ENCODE data around the gene SHANK2. TPM values are rescaled to one million over a fixed set of nuclear protein-coding genes. Genes with fewer than 3 reads are reported as not detected.

SHANK2 gene
- total RNA-seq, 4 donors from 2014 or later = 26.2 to 95.5 (median 45.1) TPM

DNA sequence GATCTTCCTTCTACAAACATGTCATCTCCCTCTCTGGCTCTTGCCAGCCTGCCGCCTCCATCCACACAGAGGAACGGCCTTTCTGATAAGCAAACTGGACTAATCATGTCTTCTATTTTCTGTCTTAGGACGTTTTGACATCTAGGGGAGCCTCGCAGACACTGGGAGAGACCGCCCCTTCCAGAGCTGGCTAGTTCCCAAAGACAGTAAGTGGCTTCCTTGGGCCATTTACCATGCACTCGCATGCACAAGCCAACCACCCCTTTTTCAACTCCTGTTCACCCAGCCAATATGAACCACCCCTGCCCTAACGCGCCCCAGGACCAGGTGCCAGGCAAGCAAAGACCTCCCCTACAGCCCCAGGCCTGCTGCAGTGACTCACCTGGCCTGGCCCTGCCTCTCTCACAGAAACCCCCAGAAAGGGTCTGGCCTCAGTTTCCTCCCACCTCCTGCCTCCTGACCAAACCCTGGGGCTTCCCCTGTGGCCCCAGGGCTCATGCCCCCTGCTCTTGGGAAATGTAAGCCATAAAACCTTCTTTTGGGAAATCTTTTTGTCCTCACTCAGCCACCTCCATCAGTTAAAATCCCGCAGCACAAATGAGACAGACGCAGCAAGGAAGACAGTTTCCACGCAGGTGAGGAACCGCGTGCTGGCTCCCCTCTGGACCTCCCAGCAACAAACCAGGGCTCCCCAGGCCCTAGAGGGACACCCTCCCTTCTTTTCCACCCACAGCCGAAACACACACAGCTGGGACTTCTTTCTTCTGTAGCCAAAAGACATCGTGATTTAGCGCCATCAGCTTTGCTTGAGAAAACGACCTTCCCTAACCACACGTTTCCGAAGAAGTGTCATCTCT is 38.5 kb downstream of the SHANK2 start:
- Histone ChIP-seq H3K27me3 (no peaks in the 10 kb centered on the region), H3K36me3 (no peaks in the 10 kb centered on the region), H3K27ac (no peak overlapping the region), H3K4me3 (no peak overlapping the region), H3K4me1 (no peaks in the 10 kb centered on the region), H3K9me3 (no peaks in the 10 kb centered on the region)
- intact Hi-C loops (cut with DNase I; ENCODE audit: low total_unique reads) = no loop called here
- in situ Hi-C loops (cut with MboI; ENCODE audit: low pct_ligation_motif_present in 1 of 4, low pct_unique_long_range_greater_than_20kb in 1 of 4, low sequenced_read_pairs in 3 of 4) = no loop called here
- WGBS, 2 donors (ENCODE audit: low coverage in 1 of 2) = 74 to 77% methylated on average over 10 to 19 of the region's 19 CpGs
- TF ChIP-seq POLR2AphosphoS5 (IDR thresholded peaks at IDR 0.05) (no peak), POLR2A (IDR thresholded peaks at IDR 0.05) (no peak), EP300 (IDR thresholded peaks at IDR 0.05; ENCODE audit: low read depth) (no peak)
- TF ChIP-seq, protein P1, sequence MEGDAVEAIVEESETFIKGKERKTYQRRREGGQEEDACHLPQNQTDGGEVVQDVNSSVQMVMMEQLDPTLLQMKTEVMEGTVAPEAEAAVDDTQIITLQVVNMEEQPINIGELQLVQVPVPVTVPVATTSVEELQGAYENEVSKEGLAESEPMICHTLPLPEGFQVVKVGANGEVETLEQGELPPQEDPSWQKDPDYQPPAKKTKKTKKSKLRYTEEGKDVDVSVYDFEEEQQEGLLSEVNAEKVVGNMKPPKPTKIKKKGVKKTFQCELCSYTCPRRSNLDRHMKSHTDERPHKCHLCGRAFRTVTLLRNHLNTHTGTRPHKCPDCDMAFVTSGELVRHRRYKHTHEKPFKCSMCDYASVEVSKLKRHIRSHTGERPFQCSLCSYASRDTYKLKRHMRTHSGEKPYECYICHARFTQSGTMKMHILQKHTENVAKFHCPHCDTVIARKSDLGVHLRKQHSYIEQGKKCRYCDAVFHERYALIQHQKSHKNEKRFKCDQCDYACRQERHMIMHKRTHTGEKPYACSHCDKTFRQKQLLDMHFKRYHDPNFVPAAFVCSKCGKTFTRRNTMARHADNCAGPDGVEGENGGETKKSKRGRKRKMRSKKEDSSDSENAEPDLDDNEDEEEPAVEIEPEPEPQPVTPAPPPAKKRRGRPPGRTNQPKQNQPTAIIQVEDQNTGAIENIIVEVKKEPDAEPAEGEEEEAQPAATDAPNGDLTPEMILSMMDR (IDR thresholded peaks at IDR 0.05) = no peak
- DNase-seq = no peak

DNA sequence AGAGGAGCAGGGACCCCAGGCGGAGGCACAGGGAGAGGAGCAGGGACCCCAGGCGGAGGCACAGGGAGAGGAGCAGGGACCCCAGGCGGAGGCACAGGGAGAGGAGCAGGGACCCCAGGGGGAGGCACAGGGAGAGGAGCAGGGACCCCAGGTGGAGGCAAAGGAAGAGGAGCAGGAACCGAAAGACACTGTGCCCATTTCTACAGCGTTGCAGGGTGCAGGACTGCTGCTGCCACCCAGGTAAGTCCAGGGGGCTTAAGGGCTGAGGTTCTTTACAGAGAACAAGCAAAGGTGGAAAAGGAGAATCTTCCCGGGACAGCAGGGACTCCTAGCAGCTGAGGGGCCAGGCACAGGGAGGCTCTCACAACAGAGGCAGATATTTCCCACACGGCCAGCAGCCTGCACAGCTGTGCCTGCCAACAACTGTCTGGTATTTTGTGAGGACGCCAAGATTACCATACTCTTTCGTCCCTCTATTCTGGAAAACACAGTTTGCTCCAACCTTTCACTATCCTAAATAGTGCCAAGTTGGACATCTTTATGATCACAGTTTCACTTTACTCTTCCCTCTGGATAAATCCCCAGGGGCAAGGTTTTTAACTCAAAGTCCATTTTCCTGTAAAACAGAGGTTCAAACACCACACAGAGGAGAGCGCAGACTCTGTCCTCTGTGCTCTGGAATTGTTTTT is 39.4 kb downstream of the SHANK2 start:
- Histone ChIP-seq H3K4me3 (no peak overlapping the region), H3K4me1 (no peaks in the 10 kb centered on the region), H3K27ac (no peak overlapping the region), H3K27me3 (no peaks in the 10 kb centered on the region), H3K36me3 (no peaks in the 10 kb centered on the region), H3K9me3 (no peaks in the 10 kb centered on the region)
- 63 to 68% methylated on average over 4 to 10 of the region's 10 CpGs for WGBS, 2 donors (ENCODE audit: low coverage in 1 of 2)
- DNase-seq = no peak
- TF ChIP-seq POLR2AphosphoS5 (IDR thresholded peaks at IDR 0.05) (no peak), POLR2A (IDR thresholded peaks at IDR 0.05) (no peak), EP300 (IDR thresholded peaks at IDR 0.05; ENCODE audit: low read depth) (no peak)
- TF ChIP-seq, protein P1 (IDR thresholded peaks at IDR 0.05) = no peak
- intact Hi-C loops (cut with DNase I; ENCODE audit: low total_unique reads) (no loop called here), in situ Hi-C loops (cut with MboI; ENCODE audit: low pct_ligation_motif_present in 1 of 4, low pct_unique_long_range_greater_than_20kb in 1 of 4, low sequenced_read_pairs in 3 of 4) (no loop called here)

DNA sequence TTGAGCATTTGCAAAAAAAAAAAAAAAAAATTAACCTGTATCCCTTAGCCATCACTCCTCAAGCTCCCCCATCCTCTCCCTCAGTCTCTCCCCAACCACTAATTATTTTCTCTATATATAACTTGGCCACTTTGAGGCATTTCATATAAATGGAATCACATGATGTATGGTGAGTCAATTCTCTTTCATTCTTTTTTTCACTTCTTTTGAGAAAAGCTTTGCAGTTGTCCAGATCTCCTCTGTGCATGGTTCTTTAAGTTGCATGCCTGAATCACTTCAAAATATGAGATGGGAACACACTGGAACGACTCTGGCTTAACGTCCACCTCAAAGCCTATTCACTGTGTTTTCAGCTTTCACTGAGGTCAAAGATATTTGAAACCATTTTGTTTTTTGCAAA is 40.7 kb downstream of the SHANK2 start:
- 82% methylated on average over 2 of the region's 2 CpGs; no CpG with 5 or more reads in 1 of the 2 donors for WGBS, 2 donors (ENCODE audit: low coverage in 1 of 2)

DNA sequence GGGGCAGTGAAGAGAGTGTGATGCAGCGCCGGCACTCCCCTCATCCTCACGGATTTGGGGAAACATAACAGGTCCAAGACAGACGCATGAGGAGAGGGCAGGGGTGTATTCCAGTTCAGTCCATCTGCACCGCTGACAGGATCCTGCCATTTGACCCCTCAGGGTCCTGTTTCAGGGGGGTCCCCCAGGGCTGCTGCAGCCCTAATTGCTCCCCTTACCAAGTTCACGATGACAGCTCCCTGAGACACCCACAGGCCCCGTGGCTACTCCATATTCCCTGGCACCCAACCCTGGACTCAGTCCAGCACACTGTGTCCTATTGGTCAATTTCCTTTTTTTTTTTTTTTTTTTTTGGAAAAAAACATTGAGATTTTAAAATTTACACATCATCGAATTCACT is 41.5 kb downstream of the SHANK2 start:
- Histone ChIP-seq H3K4me3 (no peak overlapping the region), H3K9me3 (no peaks in the 10 kb centered on the region), H3K36me3 (no peaks in the 10 kb centered on the region), H3K27ac (no peak overlapping the region), H3K4me1 (peaks cover 0 to 10% (median 5%) of the 10 kb centered on the region in 4 donors), H3K27me3 (no peaks in the 10 kb centered on the region)
- in situ Hi-C loops (cut with MboI; ENCODE audit: low pct_ligation_motif_present in 1 of 4, low pct_unique_long_range_greater_than_20kb in 1 of 4, low sequenced_read_pairs in 3 of 4) (no loop called here), intact Hi-C loops (cut with DNase I; ENCODE audit: low total_unique reads) (no loop called here)
- no peak for DNase-seq
- 60 to 67% methylated on average over 3 to 8 of the region's 8 CpGs for WGBS, 2 donors (ENCODE audit: low coverage in 1 of 2)
- TF ChIP-seq POLR2A (IDR thresholded peaks at IDR 0.05) (no peak), POLR2AphosphoS5 (IDR thresholded peaks at IDR 0.05) (no peak), EP300 (IDR thresholded peaks at IDR 0.05; ENCODE audit: low read depth) (no peak)
- TF ChIP-seq, protein P1 (IDR thresholded peaks at IDR 0.05) = no peak

More for the DNA sequence above, 40.7 kb downstream of the SHANK2 start:
- DNase-seq = no peak
- intact Hi-C loops (cut with DNase I; ENCODE audit: low total_unique reads) (no loop called here), in situ Hi-C loops (cut with MboI; ENCODE audit: low pct_ligation_motif_present in 1 of 4, low pct_unique_long_range_greater_than_20kb in 1 of 4, low sequenced_read_pairs in 3 of 4) (no loop called here)
- no peak overlapping the region for H3K4me3 ChIP-seq
- no peaks in the 10 kb centered on the region for H3K27me3 ChIP-seq
- H3K9me3 ChIP-seq = no peaks in the 10 kb centered on the region
- H3K36me3 ChIP-seq = no peaks in the 10 kb centered on the region
- H3K27ac ChIP-seq = no peak overlapping the region
- TF ChIP-seq POLR2AphosphoS5 (IDR thresholded peaks at IDR 0.05) = no peak
- H3K4me1 ChIP-seq = peaks cover 0 to 3% (median 2%) of the 10 kb centered on the region in 4 donors
